Stimulated activated CD8-positive, alpha-beta memory T cell treated with anti-CD3 and anti-CD28 coated beads, Interleukin-2, amount 100 ng/mL, for 48 hours (primary cell): ENCODE measurements around the gene EVX1.

ENCODE experiments used
- DNase-seq, 2 donors: peaks; one replicate each; pipeline ENCODE4 v3.0.0-alpha.2; 2020; ENCODE audit warnings: low read depth in 2 of 2

EVX1 gene

DNA sequence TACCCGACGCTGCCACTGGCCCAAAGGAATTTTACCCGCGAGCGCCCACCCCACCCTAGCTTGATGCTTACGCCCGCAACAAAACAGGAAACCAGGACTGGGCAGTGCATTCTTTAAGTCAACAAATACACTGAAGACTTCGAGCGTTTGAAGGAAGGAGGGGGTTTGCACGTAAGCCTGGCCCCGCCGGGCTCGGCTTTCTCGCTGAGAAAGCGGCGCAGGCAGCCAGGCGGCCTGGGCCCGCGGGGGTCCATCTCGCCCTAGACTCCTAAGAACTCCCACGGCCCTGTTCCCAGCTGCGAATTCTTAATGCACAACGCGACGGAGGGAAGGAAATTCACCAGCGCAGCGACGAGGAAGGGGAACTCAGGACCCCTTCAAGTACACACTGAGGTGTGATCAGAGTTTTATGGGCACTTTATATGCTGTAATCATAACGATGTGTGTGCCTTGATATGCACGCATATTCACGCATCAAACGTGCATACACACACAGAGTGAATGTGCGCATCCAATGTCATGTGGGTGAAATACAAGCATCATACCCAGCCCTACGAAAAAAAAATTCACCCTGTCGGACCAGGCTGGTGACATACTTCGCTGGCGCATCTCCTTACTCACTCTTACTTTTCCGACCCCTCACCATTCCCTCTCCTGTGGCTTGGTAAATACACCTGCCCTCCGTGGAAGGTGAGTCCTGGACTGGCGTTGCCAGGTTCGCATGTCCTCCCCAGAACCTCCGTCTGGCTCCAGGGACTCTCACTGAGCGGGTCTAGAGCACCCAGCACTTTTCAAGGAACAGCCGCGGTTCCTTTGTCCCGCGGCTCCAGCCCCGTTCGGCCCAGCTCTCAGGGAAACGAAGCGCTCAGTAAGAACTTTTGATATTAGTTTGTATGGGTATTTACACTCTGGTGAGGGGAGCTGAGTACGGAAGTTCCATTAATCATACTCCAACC is 37.0 kb upstream of the EVX1 start:
- DNase-seq = no peak

DNA sequence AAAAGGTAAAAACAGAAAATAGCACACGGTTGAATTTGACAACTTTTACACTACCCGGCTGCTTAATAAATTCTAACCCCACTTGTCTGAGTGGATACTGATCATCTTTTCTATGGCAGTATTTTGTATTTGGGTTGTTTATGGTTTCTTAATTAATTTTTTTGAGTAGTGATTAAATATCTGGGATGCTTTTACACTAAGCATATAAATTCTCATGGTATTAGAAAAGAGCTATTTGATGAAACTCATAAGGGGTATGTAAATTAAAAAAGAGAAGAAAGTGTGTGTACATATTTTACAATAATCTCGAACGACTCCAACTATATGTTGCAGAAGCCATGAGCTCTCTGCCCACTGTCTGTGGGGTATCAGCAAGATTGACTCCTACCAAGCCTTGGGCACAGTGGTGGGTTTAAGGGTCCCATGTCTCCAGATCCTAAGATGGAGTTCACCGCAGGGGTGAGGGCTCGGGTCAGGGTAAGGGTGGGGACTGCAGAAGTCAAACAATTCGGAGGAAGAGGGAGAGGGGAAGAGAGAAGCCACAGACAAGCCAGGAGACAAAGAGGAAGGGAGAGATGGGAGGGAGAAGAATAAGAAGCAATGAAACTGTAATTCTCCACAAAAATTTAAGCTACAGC is 35.1 kb upstream of the EVX1 start:
- no peak for DNase-seq

GRCh38 chr7:27208998-27209397 is 33.6 kb upstream of the EVX1 start:
- DNase-seq = no peak

DNA sequence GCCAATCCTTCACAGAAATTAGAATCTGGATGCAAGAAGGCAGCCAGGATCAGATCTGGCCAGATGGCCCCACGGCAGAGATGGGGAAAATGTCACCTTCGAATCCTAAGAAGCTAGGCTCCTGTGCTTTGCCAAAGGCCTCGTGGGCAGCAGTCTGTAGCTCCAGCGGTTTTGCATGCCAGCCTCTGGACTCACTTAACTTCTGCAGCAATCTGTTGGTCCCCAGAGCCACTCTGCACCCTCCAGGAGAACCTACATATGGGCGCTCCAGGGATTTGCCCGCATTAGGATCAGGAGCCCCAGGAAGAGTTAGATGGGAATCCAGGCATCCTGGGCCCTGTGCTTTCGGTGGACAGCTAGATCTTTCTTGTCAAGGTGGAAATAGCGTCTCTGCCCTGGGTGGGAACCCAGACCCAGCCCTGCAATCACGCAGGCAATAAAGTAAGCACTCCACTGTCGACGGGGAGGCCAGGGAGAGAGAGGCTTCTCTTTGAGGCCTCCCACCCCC is 32.6 kb upstream of the EVX1 start:
- no peak for DNase-seq

DNA sequence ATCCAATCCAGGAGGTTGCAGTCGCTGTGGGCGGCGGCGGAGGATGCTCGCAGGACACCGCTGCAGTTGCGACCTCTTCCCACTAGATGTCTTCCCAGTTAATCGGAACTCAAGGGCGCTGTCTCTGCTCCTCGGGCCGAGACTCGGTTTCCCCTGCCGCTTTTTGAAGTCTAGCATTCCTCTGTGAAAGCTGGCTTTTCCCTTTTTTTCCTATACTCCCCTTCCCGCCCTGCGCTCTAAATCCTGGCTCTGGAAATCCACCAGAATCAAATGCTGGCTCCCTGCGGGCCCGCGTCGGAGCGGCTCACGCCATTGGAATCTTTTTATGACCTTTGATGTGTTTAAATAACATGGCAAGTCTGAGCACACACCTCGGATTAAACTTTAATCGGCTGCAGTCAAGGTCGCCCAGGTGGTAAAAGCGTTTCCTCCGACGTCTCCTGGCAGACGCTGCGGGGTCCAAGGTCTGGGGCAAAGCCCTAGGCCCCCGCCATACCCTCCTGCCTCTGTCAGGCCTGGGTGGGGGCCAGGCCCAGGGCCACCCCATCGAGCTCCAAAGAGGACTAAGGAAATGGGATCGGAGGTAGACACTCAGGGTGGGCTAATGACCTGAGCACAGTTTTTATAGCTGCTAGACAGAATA is 32.0 kb upstream of the EVX1 start:
- DNase-seq = peak in 1 of 2 donors; percentile 41

DNA sequence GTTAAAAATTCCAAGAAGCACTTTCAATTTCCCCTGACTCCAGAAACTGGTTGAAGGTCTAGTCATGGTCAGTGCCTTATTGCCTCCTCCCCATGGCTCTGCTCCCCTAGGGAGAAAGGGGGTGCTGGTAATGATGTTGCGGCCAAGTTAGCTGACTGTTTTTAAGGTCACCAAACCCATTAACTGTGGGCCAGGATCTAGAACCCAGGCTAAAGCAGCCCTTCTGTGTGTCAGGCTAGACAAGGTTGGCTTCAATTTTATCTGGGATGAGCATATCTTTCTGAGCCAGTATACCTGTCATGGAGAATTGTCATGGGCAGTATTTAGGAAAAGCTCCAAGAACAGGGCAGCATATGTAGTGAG is 31.5 kb upstream of the EVX1 start:
- DNase-seq = no peak

GRCh38 chr7:27211764-27212204 is 30.8 kb upstream of the EVX1 start:
- no peak for DNase-seq

DNA sequence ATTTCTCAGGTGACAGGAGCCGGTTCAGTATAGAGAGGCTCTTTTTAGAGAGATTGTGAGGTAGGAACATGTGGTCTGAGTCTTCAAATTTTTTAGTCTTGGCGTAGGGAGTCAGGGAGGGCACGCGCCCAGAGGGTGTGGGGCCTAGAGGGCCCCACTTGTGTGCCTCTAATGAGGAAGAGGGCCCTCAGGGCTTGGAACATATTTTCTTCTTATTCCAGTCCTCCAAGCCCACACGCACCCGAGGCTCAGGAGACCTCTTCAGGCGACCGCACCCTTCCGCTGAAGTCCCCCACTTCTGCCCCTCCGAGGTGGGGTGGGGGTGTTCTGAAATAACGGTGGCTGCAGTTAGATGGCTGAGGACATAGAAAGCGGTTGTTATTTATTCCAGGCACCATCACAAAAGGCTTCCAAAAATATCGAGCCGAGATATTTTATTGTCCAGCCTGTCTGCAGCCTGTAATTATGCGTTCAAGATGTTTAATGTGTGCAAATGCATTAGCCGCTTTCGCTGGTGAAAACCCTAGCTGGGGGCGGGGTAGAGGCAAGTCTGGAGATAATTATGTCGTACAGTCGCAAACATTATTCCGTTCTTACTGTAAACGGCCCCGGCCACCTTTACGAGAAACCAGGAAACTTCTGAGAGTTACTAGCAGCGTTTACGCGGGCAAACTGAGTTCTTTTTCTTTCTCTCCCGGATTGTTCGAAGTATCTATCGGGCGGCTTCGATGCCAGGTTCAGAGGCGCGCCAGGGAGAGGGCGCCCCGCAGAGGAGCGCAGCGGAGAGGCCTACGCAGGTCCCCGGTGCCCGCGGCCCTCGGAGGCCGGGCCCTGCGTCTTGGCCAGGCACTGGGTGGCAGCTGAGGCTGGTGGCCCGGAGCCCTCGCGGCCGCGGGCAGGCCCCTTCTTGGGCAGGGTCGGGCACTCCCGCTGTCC is 29.8 kb upstream of the EVX1 start:
- DNase-seq = no peak

GRCh38 chr7:27213433-27214238 is 29.0 kb upstream of the EVX1 start:
- DNase-seq = no peak

- DNase-seq = no peak
Measured at GRCh38 chr7:27214239-27214950, 28.2 kb upstream of the EVX1 start.

- DNase-seq = no peak
Measured at GRCh38 chr7:27215356-27215755, 27.2 kb upstream of the EVX1 start.

DNA sequence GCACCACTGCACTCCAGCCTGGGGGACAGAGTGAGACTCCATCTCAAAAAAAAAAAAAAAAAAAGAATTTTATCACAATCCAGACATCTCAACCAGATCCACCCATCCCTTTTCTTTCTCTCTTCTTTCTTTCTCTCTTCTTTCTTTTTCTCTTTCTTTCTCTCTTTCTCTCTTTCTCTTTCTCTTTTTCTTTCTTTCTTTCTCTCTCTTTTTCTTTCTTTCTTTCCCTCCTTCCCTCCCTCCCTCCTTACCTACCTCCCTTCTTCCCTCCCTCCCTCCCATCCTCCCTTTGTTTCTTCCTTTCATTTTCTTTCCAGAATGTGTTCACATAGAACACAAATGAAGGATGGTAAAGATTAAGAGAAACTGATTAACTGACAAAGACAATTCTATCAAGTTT is 24.7 kb upstream of the EVX1 start:
- DNase-seq = no peak

GRCh38 chr7:27219821-27220220 is 22.8 kb upstream of the EVX1 start:
- no peak for DNase-seq

DNA sequence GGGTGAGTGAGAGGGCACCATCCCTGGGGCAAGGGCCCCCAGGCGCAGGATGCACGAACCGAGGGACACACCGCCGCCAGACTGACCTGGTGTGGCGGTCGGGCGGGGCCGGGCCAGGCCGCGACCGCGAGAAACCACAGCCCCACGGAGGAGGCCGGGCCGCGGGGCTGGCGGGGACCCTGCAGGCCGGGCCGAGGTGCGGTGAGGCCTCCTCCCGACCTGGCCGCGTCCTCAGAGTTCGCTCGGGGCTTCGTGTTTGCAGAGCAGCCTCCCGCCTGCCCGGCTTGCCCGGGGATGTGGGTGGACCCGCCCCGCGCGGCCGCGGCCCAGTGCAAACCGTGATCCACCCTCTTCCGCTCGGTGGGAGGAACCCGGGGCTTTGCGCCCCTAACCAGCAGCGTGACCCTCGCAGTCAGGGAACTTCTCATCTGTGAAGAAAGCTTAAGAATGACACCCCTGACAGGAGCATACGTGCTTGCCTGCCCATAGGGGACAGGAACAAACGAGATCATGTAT is 22.1 kb upstream of the EVX1 start:
- DNase-seq = no peak

- no peak for DNase-seq
Measured at GRCh38 chr7:27221201-27221797, 21.3 kb upstream of the EVX1 start.

DNA sequence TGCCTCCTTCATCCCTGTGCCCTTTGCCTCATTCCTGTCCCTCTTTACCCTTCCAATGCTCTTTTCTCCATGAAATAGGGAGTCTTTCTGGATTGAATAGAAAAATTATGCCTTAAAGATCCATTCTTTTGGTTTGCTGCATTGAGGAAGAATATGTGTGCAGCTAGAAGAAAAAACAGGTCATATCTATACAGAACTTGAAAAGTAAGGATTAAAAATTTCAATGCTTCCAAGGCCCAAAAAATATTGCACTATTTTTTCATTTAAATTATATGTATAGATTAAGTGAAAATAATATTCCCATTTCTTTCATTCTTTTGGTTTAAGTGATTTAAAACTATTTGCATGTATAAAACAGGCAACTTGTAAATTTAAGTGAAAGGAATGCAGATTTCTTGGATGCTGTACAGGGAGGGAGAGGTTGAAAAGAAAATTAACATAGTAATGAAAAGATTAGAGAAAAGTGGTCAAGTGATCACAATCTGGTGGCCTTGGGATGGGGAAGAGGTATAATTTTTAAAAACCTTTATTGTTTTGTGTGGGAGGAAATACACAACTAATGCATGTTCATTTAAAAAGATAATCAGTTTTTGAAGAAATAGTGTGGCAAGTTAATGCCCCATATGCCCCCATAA is 18.5 kb upstream of the EVX1 start:
- no peak for DNase-seq

DNA sequence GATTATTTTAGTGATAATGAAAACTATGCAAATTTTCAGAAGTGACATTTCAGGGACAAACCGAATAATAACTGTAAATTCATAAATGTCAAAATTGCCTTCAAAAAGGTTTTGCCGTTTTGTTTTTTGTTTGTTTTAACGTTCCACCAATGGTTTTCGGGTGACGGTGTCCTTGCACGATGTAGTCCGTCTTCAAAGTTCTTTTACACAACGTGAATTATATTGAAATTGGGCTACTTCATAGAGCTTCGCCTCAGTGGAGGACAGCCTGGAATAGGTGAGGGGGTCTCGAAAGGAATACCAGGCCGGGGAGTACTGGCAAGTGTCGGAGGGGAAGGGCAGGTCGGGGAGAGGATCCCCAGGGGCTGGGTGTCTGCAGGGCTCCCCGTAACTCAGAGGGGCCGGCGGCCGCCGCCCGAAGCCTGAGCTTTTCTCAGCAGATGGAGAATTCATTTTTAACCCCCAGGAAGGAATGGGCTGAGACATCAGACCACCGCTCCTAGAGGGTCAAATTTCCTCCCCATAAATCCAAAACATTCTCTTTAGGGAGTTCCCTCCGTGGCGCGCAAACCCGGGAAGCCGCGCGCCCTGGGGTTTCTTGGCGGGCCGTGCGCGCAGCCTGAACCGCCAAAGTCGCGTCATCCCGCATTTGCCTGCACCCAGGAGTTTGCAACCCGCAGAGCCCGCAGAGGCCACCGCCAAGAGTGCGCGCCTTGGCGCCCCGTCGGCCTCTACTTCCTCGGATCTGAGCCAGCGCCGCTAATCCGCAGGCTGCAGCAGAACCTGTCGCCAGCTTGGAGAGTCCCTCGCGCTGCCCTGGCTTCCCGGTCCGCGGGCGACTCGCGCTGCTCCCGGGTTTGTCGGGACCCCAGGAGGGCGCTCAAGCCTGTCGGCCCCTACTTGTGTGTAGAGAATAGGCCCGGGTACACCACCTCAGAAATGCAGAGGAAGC is 17.3 kb upstream of the EVX1 start:
- no peak for DNase-seq

GRCh38 chr7:27229448-27229847 is 13.2 kb upstream of the EVX1 start:
- DNase-seq = no peak
